Measurements from ENCODE around the gene DLG5. TPM values are rescaled to one million over a fixed set of nuclear protein-coding genes. Genes with fewer than 3 reads are reported as not detected.

The DLG5 gene
- polyA plus RNA-seq, 4 donors = 7.8 to 35.9 (median 11.4) TPM

DNA sequence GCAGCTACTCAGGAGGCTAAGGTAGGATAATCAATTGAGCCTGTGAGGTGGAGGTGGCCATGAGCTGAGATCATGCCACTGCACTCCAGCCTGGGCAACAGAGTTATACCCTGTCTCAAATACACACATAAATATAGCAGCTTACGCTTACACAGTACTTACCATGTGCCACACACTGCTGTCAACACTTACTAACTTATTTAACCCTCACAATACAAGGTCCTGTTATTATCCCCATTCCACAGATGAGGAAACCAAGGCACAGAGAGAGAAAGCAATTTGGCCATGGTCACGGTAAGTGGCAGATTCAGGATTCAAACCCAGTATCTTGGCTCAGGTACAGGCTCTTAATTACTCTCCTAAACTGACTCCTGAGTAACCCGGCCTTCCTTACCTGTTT, 19.1 kb downstream of the DLG5 start:
- WGBS, 3 donors = 76 to 90% (median 86%) methylated on average over 3 of the region's 3 CpGs

GRCh38 chr10:77906951-77907421, 19.6 kb downstream of the DLG5 start:
- Histone ChIP-seq H3K36me3 (ENCODE audit: control insufficient read depth in 3 of 3, insufficient read depth in 2 of 3, low read depth in 1 of 3, low read length in 3 of 3) (peaks cover 0 to 12% (median 0%) of the 10 kb centered on the region in 3 donors), H3K27ac (ENCODE audit: low read depth in 1 of 3, low read length in 2 of 3) (peak overlapping the region in 1 of 3 donors; percentile 80), H3K27me3 (ENCODE audit: control insufficient read depth in 3 of 3, insufficient read depth in 3 of 3, low read length in 3 of 3) (no peaks in the 10 kb centered on the region), H3K4me3 (ENCODE audit: low read depth in 1 of 3, low read length in 3 of 3) (no peak overlapping the region), H3K4me1 (ENCODE audit: control insufficient read depth in 3 of 3, insufficient read depth in 2 of 3, low read depth in 1 of 3, low read length in 2 of 3) (peaks cover 0 to 77% (median 14%) of the 10 kb centered on the region in 3 donors), H3K9me3 (ENCODE audit: control insufficient read depth in 2 of 2, insufficient read depth in 1 of 2, low read depth in 1 of 2, low read length in 1 of 2) (peaks cover 0 to 8% of the 10 kb centered on the region in 2 donors)
- DNase-seq (peak; percentile 20 to 62), FAIRE-seq (no peak)
- WGBS, 3 donors = 44 to 80% (median 75%) methylated on average over 5 of the region's 5 CpGs

More for the DNA sequence above, 19.1 kb downstream of the DLG5 start:
- Histone ChIP-seq H3K36me3 (ENCODE audit: control insufficient read depth in 3 of 3, insufficient read depth in 2 of 3, low read depth in 1 of 3, low read length in 3 of 3) (peaks cover 0 to 12% (median 0%) of the 10 kb centered on the region in 3 donors), H3K4me1 (ENCODE audit: control insufficient read depth in 3 of 3, insufficient read depth in 2 of 3, low read depth in 1 of 3, low read length in 2 of 3) (peaks cover 0 to 77% (median 14%) of the 10 kb centered on the region in 3 donors), H3K4me3 (ENCODE audit: low read depth in 1 of 3, low read length in 3 of 3) (no peak overlapping the region), H3K27me3 (ENCODE audit: control insufficient read depth in 3 of 3, insufficient read depth in 3 of 3, low read length in 3 of 3) (no peaks in the 10 kb centered on the region), H3K9me3 (ENCODE audit: control insufficient read depth in 2 of 2, insufficient read depth in 1 of 2, low read depth in 1 of 2, low read length in 1 of 2) (peaks cover 0 to 8% of the 10 kb centered on the region in 2 donors), H3K27ac (ENCODE audit: low read depth in 1 of 3, low read length in 2 of 3) (peak overlapping the region in 1 of 3 donors; percentile 80)
- DNase-seq (no peak), FAIRE-seq (no peak)

GRCh38 chr10:77905781-77906180, 20.8 kb downstream of the DLG5 start:
- FAIRE-seq (no peak), DNase-seq (no peak)
- H3K4me1 ChIP-seq (ENCODE audit: control insufficient read depth in 3 of 3, insufficient read depth in 2 of 3, low read depth in 1 of 3, low read length in 2 of 3) = peaks cover 7 to 77% (median 14%) of the 10 kb centered on the region in 3 donors
- no peaks in the 10 kb centered on the region for H3K27me3 ChIP-seq (ENCODE audit: control insufficient read depth in 3 of 3, insufficient read depth in 3 of 3, low read length in 3 of 3)
- H3K9me3 ChIP-seq (ENCODE audit: control insufficient read depth in 2 of 2, insufficient read depth in 1 of 2, low read depth in 1 of 2, low read length in 1 of 2) = peaks cover 0 to 8% of the 10 kb centered on the region in 2 donors
- WGBS, 3 donors = 40 to 70% (median 44%) methylated on average over 1 of the region's 1 CpG
- no peak overlapping the region for H3K27ac ChIP-seq (ENCODE audit: low read depth in 1 of 3, low read length in 2 of 3)
- peaks cover 0 to 17% (median 0%) of the 10 kb centered on the region in 3 donors for H3K36me3 ChIP-seq (ENCODE audit: control insufficient read depth in 3 of 3, insufficient read depth in 2 of 3, low read depth in 1 of 3, low read length in 3 of 3)
- H3K4me3 ChIP-seq (ENCODE audit: low read depth in 1 of 3, low read length in 3 of 3) = no peak overlapping the region

DNA sequence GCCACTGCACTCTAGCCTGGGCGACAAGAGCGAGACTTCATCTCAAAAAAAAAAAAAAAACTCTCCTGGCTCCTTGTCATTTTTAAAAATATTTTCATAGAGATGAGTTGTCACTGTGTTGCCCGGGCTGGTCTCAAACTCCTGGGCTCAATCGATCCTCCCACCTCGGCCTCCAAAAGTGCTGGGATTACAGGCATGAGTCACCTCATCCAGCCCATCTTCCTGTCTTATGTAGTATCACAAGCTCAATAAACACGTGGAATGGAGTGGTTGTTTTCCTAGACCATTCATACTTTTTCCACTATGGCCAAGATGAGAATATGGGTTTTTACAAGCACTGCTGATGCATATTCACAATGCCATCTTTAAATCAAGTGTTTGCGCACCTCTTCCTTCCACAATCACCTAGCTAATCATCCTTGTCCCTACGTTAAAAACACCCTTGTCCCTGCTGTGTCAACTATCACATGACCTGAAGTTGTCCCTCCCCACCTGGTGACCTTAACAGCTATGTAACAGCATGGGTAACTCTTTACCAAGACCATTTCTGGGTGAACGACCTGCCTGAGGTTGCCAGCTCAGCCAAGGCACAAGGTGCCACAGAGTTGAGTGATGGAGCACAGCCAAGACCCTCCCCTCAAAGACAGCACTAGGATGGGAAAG, 21.3 kb downstream of the DLG5 start:
- peak overlapping the region in 2 of 3 donors; percentile 8 to 83 for H3K27ac ChIP-seq (ENCODE audit: low read depth in 1 of 3, low read length in 2 of 3)
- FAIRE-seq (no peak), DNase-seq (peak in 1 of 2 donors; percentile 35)
- H3K27me3 ChIP-seq (ENCODE audit: control insufficient read depth in 3 of 3, insufficient read depth in 3 of 3, low read length in 3 of 3) = no peaks in the 10 kb centered on the region
- peaks cover 0 to 8% of the 10 kb centered on the region in 2 donors for H3K9me3 ChIP-seq (ENCODE audit: control insufficient read depth in 2 of 2, insufficient read depth in 1 of 2, low read depth in 1 of 2, low read length in 1 of 2)
- H3K4me3 ChIP-seq (ENCODE audit: low read depth in 1 of 3, low read length in 3 of 3) = no peak overlapping the region
- WGBS, 3 donors = 75 to 83% (median 81%) methylated on average over 9 of the region's 9 CpGs
- peaks cover 0 to 14% (median 0%) of the 10 kb centered on the region in 3 donors for H3K36me3 ChIP-seq (ENCODE audit: control insufficient read depth in 3 of 3, insufficient read depth in 2 of 3, low read depth in 1 of 3, low read length in 3 of 3)
- H3K4me1 ChIP-seq (ENCODE audit: control insufficient read depth in 3 of 3, insufficient read depth in 2 of 3, low read depth in 1 of 3, low read length in 2 of 3) = peaks cover 7 to 73% (median 12%) of the 10 kb centered on the region in 3 donors

DNA sequence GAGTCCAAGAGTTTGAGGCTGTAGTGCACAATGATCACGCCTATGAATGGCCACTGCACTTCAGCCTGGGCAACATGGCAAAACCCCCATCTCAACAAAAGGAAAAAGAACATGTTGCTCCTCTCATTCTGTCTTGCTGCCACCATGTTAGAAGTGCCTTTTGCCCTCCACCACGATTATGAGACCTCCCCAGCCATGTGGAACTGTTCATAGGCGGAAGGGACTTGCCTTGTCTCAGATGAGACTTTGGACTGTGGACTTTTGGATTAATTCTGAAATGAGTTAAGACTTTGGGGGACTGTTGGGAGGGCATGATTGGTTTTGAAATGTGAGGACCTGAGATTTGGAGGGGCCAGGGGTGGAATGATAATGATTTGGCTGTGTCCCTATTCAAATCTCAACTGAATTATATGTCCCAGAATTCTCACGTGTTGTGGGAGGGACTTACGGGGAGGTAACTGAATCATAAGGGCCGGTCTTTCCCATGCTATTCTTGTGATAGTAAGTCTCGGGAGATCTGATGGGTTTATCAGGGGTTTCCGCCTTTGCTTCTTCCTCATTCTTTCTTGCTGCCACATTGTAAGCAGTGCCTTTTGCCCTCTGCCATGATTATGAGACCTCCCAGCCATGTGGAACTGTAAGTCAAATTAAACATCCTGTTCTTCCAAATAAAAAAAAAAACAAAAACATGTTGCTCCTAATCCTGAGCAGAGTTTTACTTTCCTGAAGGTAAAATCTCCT, 22.3 kb downstream of the DLG5 start:
- Histone ChIP-seq H3K4me3 (ENCODE audit: low read depth in 1 of 3, low read length in 3 of 3) (no peak overlapping the region), H3K36me3 (ENCODE audit: control insufficient read depth in 3 of 3, insufficient read depth in 2 of 3, low read depth in 1 of 3, low read length in 3 of 3) (peaks cover 0 to 16% (median 0%) of the 10 kb centered on the region in 3 donors), H3K27me3 (ENCODE audit: control insufficient read depth in 3 of 3, insufficient read depth in 3 of 3, low read length in 3 of 3) (no peaks in the 10 kb centered on the region), H3K27ac (ENCODE audit: low read depth in 1 of 3, low read length in 2 of 3) (peak overlapping the region; percentile 51 to 83 (median 65)), H3K9me3 (ENCODE audit: control insufficient read depth in 2 of 2, insufficient read depth in 1 of 2, low read depth in 1 of 2, low read length in 1 of 2) (peaks cover 0 to 8% of the 10 kb centered on the region in 2 donors), H3K4me1 (ENCODE audit: control insufficient read depth in 3 of 3, insufficient read depth in 2 of 3, low read depth in 1 of 3, low read length in 2 of 3) (peaks cover 12 to 73% (median 13%) of the 10 kb centered on the region in 3 donors)
- WGBS, 3 donors = 33 to 62% (median 50%) methylated on average over 8 of the region's 8 CpGs
- DNase-seq = peak; percentile 76 to 78
- FAIRE-seq = no peak

GRCh38 chr10:77902159-77902558, 24.4 kb downstream of the DLG5 start:
- 15 to 60% (median 38%) methylated on average over 5 of the region's 5 CpGs for WGBS, 3 donors

GRCh38 chr10:77901743-77902142, 24.8 kb downstream of the DLG5 start:
- 15 to 48% (median 19%) methylated on average over 6 of the region's 6 CpGs for WGBS, 3 donors
- Histone ChIP-seq H3K4me3 (ENCODE audit: low read depth in 1 of 3, low read length in 3 of 3) (no peak overlapping the region), H3K27me3 (ENCODE audit: control insufficient read depth in 3 of 3, insufficient read depth in 3 of 3, low read length in 3 of 3) (no peaks in the 10 kb centered on the region), H3K27ac (ENCODE audit: low read depth in 1 of 3, low read length in 2 of 3) (peak overlapping the region; percentile 84 to 93 (median 88)), H3K36me3 (ENCODE audit: control insufficient read depth in 3 of 3, insufficient read depth in 2 of 3, low read depth in 1 of 3, low read length in 3 of 3) (peaks cover 0 to 25% (median 0%) of the 10 kb centered on the region in 3 donors), H3K4me1 (ENCODE audit: control insufficient read depth in 3 of 3, insufficient read depth in 2 of 3, low read depth in 1 of 3, low read length in 2 of 3) (peaks cover 10 to 61% (median 13%) of the 10 kb centered on the region in 3 donors), H3K9me3 (ENCODE audit: control insufficient read depth in 2 of 2, insufficient read depth in 1 of 2, low read depth in 1 of 2, low read length in 1 of 2) (peaks cover 0 to 8% of the 10 kb centered on the region in 2 donors)
- DNase-seq = no peak
- FAIRE-seq = no peak

More at GRCh38 chr10:77902159-77902558, 24.4 kb downstream of the DLG5 start:
- Histone ChIP-seq H3K27ac (ENCODE audit: low read depth in 1 of 3, low read length in 2 of 3) (peak overlapping the region; percentile 84 to 93 (median 88)), H3K4me1 (ENCODE audit: control insufficient read depth in 3 of 3, insufficient read depth in 2 of 3, low read depth in 1 of 3, low read length in 2 of 3) (peaks cover 10 to 65% (median 13%) of the 10 kb centered on the region in 3 donors), H3K9me3 (ENCODE audit: control insufficient read depth in 2 of 2, insufficient read depth in 1 of 2, low read depth in 1 of 2, low read length in 1 of 2) (peaks cover 0 to 8% of the 10 kb centered on the region in 2 donors), H3K27me3 (ENCODE audit: control insufficient read depth in 3 of 3, insufficient read depth in 3 of 3, low read length in 3 of 3) (no peaks in the 10 kb centered on the region), H3K4me3 (ENCODE audit: low read depth in 1 of 3, low read length in 3 of 3) (no peak overlapping the region), H3K36me3 (ENCODE audit: control insufficient read depth in 3 of 3, insufficient read depth in 2 of 3, low read depth in 1 of 3, low read length in 3 of 3) (peaks cover 0 to 25% (median 0%) of the 10 kb centered on the region in 3 donors)
- peak; percentile 92 to 94 for DNase-seq
- no peak for FAIRE-seq

- peaks cover 0 to 27% (median 0%) of the 10 kb centered on the region in 3 donors for H3K36me3 ChIP-seq (ENCODE audit: control insufficient read depth in 3 of 3, insufficient read depth in 2 of 3, low read depth in 1 of 3, low read length in 3 of 3)
- no peak overlapping the region for H3K4me3 ChIP-seq (ENCODE audit: low read depth in 1 of 3, low read length in 3 of 3)
- H3K27ac ChIP-seq (ENCODE audit: low read depth in 1 of 3, low read length in 2 of 3) = peak overlapping the region in 1 of 3 donors; percentile 91
- FAIRE-seq = no peak
- DNase-seq = no peak
- 53 to 74% (median 63%) methylated on average over 4 of the region's 4 CpGs for WGBS, 3 donors
- H3K9me3 ChIP-seq (ENCODE audit: control insufficient read depth in 2 of 2, insufficient read depth in 1 of 2, low read depth in 1 of 2, low read length in 1 of 2) = peaks cover 0 to 7% of the 10 kb centered on the region in 2 donors
- H3K27me3 ChIP-seq (ENCODE audit: control insufficient read depth in 3 of 3, insufficient read depth in 3 of 3, low read length in 3 of 3) = no peaks in the 10 kb centered on the region
- peaks cover 10 to 46% (median 13%) of the 10 kb centered on the region in 3 donors for H3K4me1 ChIP-seq (ENCODE audit: control insufficient read depth in 3 of 3, insufficient read depth in 2 of 3, low read depth in 1 of 3, low read length in 2 of 3)
These were observed 26.9 kb downstream of the DLG5 start for GRCh38 chr10:77899690-77900089.

Data from small intestine (tissue), 7 donors.